HTR-8/SVneo (cell line): ENCODE data around the gene ATP6AP2.
"Not testable (repeated sequence)": the region's sequence is repeated elsewhere in the genome, so short reads cannot be mapped to it uniquely, and the experiment has no call there.

Source experiments
- DNase-seq: peaks from one replicate; pipeline ENCODE4 v3.0.0; 2011; ENCODE audit warnings: low spot score, mixed read lengths; ENCODE audit not compliant: insufficient read length
- FAIRE-seq: peaks from 2 replicates; lab custom pipeline; 2011; peaks lifted over from hg19 to GRCh38; lab: Jason Lieb, UNC

ATP6AP2 gene

GRCh38 chrX:40580537-40581335 is at the start of gene ATP6AP2:
TSS of gene ATP6AP2 (plus strand) at chrX:40580970. CDS start at chrX:40581066, 96 bp downstream.
- peak; percentile 97 for FAIRE-seq
- DNase-seq, result peak; percentile 91

GRCh38 chrX:40531056-40531826 is 49.5 kb upstream of the ATP6AP2 start:
- no peak for DNase-seq

GRCh38 chrX:40537310-40537709 is 43.5 kb upstream of the ATP6AP2 start:
- FAIRE-seq (no peak), DNase-seq (no peak)

More at GRCh38 chrX:40531056-40531826, 49.5 kb upstream of the ATP6AP2 start:
- no peak for FAIRE-seq

GRCh38 chrX:40538406-40538805 is 42.4 kb upstream of the ATP6AP2 start:
- FAIRE-seq, result no peak
- no peak for DNase-seq

GRCh38 chrX:40539214-40540142 is 41.3 kb upstream of the ATP6AP2 start:
- DNase-seq, result no peak
- no peak for FAIRE-seq

GRCh38 chrX:40542208-40542607 is 38.6 kb upstream of the ATP6AP2 start:
- no peak for FAIRE-seq

GRCh38 chrX:40542972-40543371 is 37.8 kb upstream of the ATP6AP2 start:
- FAIRE-seq, result no peak

More at GRCh38 chrX:40542208-40542607, 38.6 kb upstream of the ATP6AP2 start:
- no peak for DNase-seq

GRCh38 chrX:40543661-40544328 is 37.0 kb upstream of the ATP6AP2 start:
- no peak for DNase-seq
- no peak for FAIRE-seq

More at GRCh38 chrX:40542972-40543371, 37.8 kb upstream of the ATP6AP2 start:
- no peak for DNase-seq

GRCh38 chrX:40544343-40545266 is 36.2 kb upstream of the ATP6AP2 start:
- DNase-seq (no peak), FAIRE-seq (peak; percentile 9)

- FAIRE-seq, result no peak
- no peak for DNase-seq
Measured at GRCh38 chrX:40546870-40547269, 33.9 kb upstream of the ATP6AP2 start.

GRCh38 chrX:40550066-40550465 is 30.7 kb upstream of the ATP6AP2 start:
- DNase-seq, result no peak
- FAIRE-seq, result no peak

GRCh38 chrX:40552768-40553167 is 28.0 kb upstream of the ATP6AP2 start:
- FAIRE-seq (no peak), DNase-seq (no peak)

GRCh38 chrX:40558590-40558989 is 22.2 kb upstream of the ATP6AP2 start:
- FAIRE-seq (no peak), DNase-seq (no peak)

- FAIRE-seq (no peak), DNase-seq (no peak)
Measured at GRCh38 chrX:40563784-40564183, 17.0 kb upstream of the ATP6AP2 start.

GRCh38 chrX:40564447-40564846 is 16.3 kb upstream of the ATP6AP2 start:
- FAIRE-seq, result no peak
- no peak for DNase-seq

GRCh38 chrX:40570346-40571093 is 10.2 kb upstream of the ATP6AP2 start:
- FAIRE-seq (no peak), DNase-seq (no peak)

GRCh38 chrX:40571164-40571563 is 9.6 kb upstream of the ATP6AP2 start:
- DNase-seq, FAIRE-seq: not testable (repeated sequence)

- DNase-seq (no peak), FAIRE-seq (no peak)
Measured at GRCh38 chrX:40571600-40571999, 9.2 kb upstream of the ATP6AP2 start.
